Loucy (cell line): ENCODE results near the gene TRMT44.

Experiments used
- H2AFZ ChIP-seq: fragments of 200-600 bp; sonication (generic); 2 replicates; pipeline ENCODE4 v1.6.0; 2016; ENCODE audit warnings: antibody characterized with exemption, mild to moderate bottlenecking, low read length, moderate library complexity
- H3F3A ChIP-seq: fragments of 200-600 bp; 2 replicates; pipeline ENCODE4 v1.6.0; 2016; ENCODE audit warnings: antibody characterized with exemption, low read depth, mild to moderate bottlenecking
- H3K27me3 ChIP-seq: fragments of 200-600 bp; sonication (generic); 2 replicates; pipeline ENCODE4 v1.6.1; 2014; ENCODE audit warnings: low read length, mild to moderate bottlenecking; ENCODE audit not compliant: insufficient read depth, poor library complexity, severe bottlenecking
- H3K36me3 ChIP-seq: fragments of 200-600 bp; sonication (generic); 2 replicates; pipeline ENCODE4 v1.6.1; 2016; ENCODE audit warnings: low read length; ENCODE audit not compliant: insufficient read depth
- H3K4me1 ChIP-seq: fragments of 200-600 bp; sonication (generic); 2 replicates; pipeline ENCODE4 v1.5.1; 2014; ENCODE audit warnings: low read length, mild to moderate bottlenecking; ENCODE audit not compliant: insufficient read depth, poor library complexity, severe bottlenecking
- H3K4me2 ChIP-seq: fragments of 200-600 bp; sonication (generic); 2 replicates; pipeline ENCODE4 v1.6.0; 2014; ENCODE audit warnings: antibody characterized with exemption, low read length, low read depth, mild to moderate bottlenecking; ENCODE audit not compliant: poor library complexity, severe bottlenecking
- H3K4me3 ChIP-seq: fragments of 200-600 bp; sonication (generic); 2 replicates; pipeline ENCODE4 v1.5.1; 2014; ENCODE audit warnings: low read length, mild to moderate bottlenecking, mixed read lengths; ENCODE audit not compliant: poor library complexity, severe bottlenecking
- H3K79me2 ChIP-seq: fragments of 200-600 bp; sonication (generic); 2 replicates; pipeline ENCODE4 v1.6.1; 2014; ENCODE audit warnings: low read length; ENCODE audit not compliant: insufficient read depth
- H3K9ac ChIP-seq: fragments of 200-600 bp; sonication (generic); 2 replicates; pipeline ENCODE4 v1.6.0; 2014; ENCODE audit warnings: mild to moderate bottlenecking, low read depth, low read length, moderate library complexity; ENCODE audit not compliant: poor library complexity, severe bottlenecking
- H3K9me2 ChIP-seq: fragments of 200-600 bp; sonication (generic); replicated peaks from 2 replicates; pipeline ENCODE4 v1.6.1; 2016; ENCODE audit warnings: low read depth, low read length, mixed read lengths
- H3K9me3 ChIP-seq: fragments of 200-600 bp; sonication (generic); 2 replicates; pipeline ENCODE4 v1.6.1; 2014; ENCODE audit warnings: mild to moderate bottlenecking, antibody characterized with exemption, low read length, low read depth; ENCODE audit not compliant: insufficient read depth
- H4K20me1 ChIP-seq: fragments of 200-600 bp; sonication (generic); 2 replicates; pipeline ENCODE4 v1.6.0; 2014; ENCODE audit warnings: antibody characterized with exemption, low read length, mild to moderate bottlenecking; ENCODE audit not compliant: insufficient read depth, poor library complexity, severe bottlenecking
- CTCF ChIP-seq: fragments of 200-600 bp; sonication (generic); conservative IDR thresholded peaks from 2 replicates; pipeline ENCODE4 v1.5.1; 2014; ENCODE audit warnings: mild to moderate bottlenecking, antibody characterized with exemption, low read length
- EZH2phosphoT487 ChIP-seq: fragments of 200-600 bp; IDR thresholded peaks from 2 replicates; pipeline ENCODE4 v1.6.1; 2018; ENCODE audit warnings: antibody characterized with exemption, mild to moderate bottlenecking, moderate library complexity, borderline replicate concordance

Gene TRMT44

DNA sequence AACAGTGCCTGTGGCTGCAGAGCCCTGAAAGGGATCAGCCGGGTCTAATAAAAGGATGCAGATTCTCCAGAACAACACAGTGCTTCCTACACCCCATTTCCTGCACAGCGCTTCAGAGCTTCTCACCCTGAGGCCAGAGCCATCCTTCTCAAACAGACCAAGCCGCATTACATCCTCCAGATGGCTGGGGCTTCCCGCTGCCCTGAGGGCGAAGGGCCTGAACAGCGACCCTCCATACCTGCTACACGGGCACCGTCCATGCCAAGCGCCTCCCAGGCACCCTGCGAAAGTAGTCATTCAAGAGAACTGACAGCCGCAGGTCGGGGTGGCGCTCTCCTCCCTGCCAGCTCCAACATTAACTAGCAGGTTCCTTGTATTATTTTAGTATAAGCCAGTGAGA lies 36.6 kb upstream of the TRMT44 start:
- H3K79me2 ChIP-seq, result no peaks in the 10 kb centered on the region
- H2AFZ ChIP-seq, result no peak overlapping the region
- H3K4me3 ChIP-seq, result no peak overlapping the region
- no peak overlapping the region for H3K9ac ChIP-seq
- H3K9me3 ChIP-seq, result no peaks in the 10 kb centered on the region
- H3F3A ChIP-seq, result no peaks in the 10 kb centered on the region
- H3K36me3 ChIP-seq, result peaks cover 6% of the 10 kb centered on the region; the same call in 1 of the 2 replicates
- no peaks in the 10 kb centered on the region for H4K20me1 ChIP-seq
- no peak overlapping the region for H3K4me2 ChIP-seq
- H3K27me3 ChIP-seq, result no peaks in the 10 kb centered on the region
- no peaks in the 10 kb centered on the region for H3K4me1 ChIP-seq
- TF ChIP-seq EZH2phosphoT487 (no peak), CTCF (no peak)
- no peaks in the 10 kb centered on the region for H3K9me2 ChIP-seq

DNA sequence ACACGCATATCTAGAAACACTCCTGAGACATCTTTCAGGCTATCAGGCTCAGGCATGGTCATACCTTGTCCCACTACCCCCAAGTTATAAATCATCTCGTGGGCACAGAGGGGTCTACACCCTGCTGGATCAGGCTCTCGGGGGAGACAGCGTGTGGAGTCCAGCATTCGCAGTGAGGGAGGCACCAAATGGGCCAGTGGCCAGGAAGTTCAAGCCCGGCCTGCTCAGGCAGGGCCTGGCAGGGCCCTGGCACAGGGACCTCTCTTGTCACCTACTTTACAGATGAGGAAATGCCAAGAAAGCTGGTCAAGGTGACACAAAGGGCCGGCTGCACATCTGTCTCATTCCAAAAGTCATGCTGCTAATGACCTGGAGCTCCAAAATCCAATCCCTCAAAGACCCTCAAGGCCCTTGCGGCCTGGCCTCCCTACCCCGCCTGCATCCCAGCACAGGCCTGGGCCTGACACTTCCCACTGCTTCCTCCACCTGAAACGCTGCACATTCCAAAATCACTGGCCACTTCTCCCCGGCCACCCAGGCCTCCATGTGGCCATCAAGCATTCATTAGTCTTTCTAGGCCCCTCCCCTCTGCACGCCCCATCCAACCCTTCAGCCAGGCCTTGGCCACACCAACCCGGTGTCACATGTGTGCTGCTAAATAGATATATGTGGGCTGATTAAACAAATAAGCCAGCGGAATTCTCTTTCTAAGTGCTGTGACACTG lies 35.6 kb upstream of the TRMT44 start:
- Histone ChIP-seq H2AFZ (no peak overlapping the region), H3K4me3 (no peak overlapping the region), H4K20me1 (no peaks in the 10 kb centered on the region), H3K9me2 (no peaks in the 10 kb centered on the region), H3K79me2 (no peaks in the 10 kb centered on the region), H3K9ac (no peak overlapping the region), H3K27me3 (no peaks in the 10 kb centered on the region), H3K9me3 (no peaks in the 10 kb centered on the region), H3K4me2 (no peak overlapping the region), H3F3A (no peaks in the 10 kb centered on the region), H3K36me3 (peaks cover 6% of the 10 kb centered on the region; the same call in 1 of the 2 replicates), H3K4me1 (no peaks in the 10 kb centered on the region)
- TF ChIP-seq EZH2phosphoT487 (no peak), CTCF (no peak)

DNA sequence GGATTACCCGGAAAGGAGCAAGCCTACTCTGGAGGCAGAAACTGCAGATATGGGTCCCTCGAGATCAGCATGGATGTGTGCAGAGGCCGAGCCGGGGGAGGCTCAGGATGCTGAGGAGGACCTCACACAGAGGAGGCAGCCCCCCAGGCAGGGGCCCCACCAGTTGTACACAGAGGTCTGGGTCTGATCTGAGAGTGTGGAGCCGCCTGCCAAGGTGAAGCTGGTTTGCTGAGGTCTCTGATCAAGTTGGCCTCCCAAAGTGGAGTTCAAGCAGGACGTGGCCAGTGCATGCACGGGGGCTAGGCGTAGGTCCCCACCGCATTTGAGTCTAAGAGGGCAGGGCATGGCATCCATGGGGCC lies 35.1 kb upstream of the TRMT44 start:
- Histone ChIP-seq H2AFZ (no peak overlapping the region), H4K20me1 (no peaks in the 10 kb centered on the region), H3K4me2 (no peak overlapping the region), H3K9ac (no peak overlapping the region), H3F3A (no peaks in the 10 kb centered on the region), H3K79me2 (no peaks in the 10 kb centered on the region), H3K36me3 (peaks cover 6% of the 10 kb centered on the region; the same call in 1 of the 2 replicates), H3K9me2 (no peaks in the 10 kb centered on the region), H3K9me3 (no peaks in the 10 kb centered on the region), H3K27me3 (no peaks in the 10 kb centered on the region), H3K4me3 (no peak overlapping the region), H3K4me1 (no peaks in the 10 kb centered on the region)
- TF ChIP-seq EZH2phosphoT487, result no peak
- TF ChIP-seq CTCF, result no peak
